ENCODE data around the gene SEMA4B. TPM values are rescaled to one million over a fixed set of nuclear protein-coding genes. Genes with fewer than 3 reads are reported as not detected.
A peak's percentile ranks its signal among the peaks of the same experiment; 100 is the strongest.

Gene SEMA4B
- total and polyA plus RNA-seq, 9 of the 15 experiments (the other 6 are each of a cell fraction or from before 2014, with no cell fraction given) = 1.3 to 33.6 (median 11.0) TPM

DNA sequence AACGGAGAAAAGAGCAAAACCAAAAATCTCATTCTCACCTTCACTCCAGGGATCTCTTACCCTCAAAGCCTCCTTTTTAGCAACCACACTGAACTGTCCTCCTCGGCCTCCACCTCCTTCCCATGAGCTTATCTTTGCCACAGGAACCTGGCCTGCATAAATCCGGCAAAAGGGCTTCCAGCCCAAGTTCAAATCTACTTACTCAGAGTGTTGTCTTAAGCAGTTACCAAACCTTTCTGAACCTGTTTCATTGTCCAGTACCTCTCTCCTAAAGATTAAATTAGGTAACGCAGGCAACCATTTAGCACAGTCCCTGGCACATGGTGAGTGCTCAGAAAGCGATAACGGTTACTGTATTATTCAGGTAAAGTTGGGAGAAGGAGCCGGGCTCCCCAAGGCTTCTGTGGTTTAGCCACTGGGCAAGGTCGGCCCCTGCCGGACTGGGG is 31.8 kb downstream of the SEMA4B start:
- Histone ChIP-seq H4K20me1 (replicated peaks; ENCODE audit: control insufficient read depth, insufficient read depth, low read length) (0 out of 2 replicates have a peak, but pooled peaks cover 4% of the 10 kb centered on the region), H3K79me2 (ENCODE audit: control insufficient read depth, insufficient read depth, low read length) (peaks cover 32% of the 10 kb centered on the region), H3K4me2 (ENCODE audit: insufficient read depth, low read length) (peak overlapping the region; percentile 94), H3K36me3 (ENCODE audit: control insufficient read depth, insufficient read depth, low read length) (peaks cover 54% of the 10 kb centered on the region), H3K27me3 (ENCODE audit: control insufficient read depth in 2 of 2, insufficient read depth in 2 of 2, low read length in 2 of 2) (no peaks in the 10 kb centered on the region), H3K27ac (ENCODE audit: extremely low read depth, low read depth, low read length) (peak overlapping the region; percentile 83), H3K4me1 (replicated peaks in 1 of 2; ENCODE audit: control insufficient read depth in 2 of 2, insufficient read depth in 2 of 2, low read length in 2 of 2) (peaks cover 7 to 41% of the 10 kb centered on the region in 2 experiments; a peak in 3 of 5 replicates), H3K4me3 (peak overlapping the region; percentile 78), H2AFZ (ENCODE audit: low read depth, low read length) (peak overlapping the region; percentile 66), H3K9ac (ENCODE audit: insufficient read depth in 1 of 2, low read depth in 2 of 2, low read length in 2 of 2) (peak overlapping the region; percentile 79 to 93), H3K9me1 (ENCODE audit: control insufficient read depth, insufficient read depth, low read length) (no peaks in the 10 kb centered on the region), H3K9me3 (replicated peaks; ENCODE audit: control insufficient read depth, insufficient read depth, low read depth, low read length) (no peaks in the 10 kb centered on the region)
- BruUV-seq (replicated peaks) = no TSS peak
- ChIA-PET CTCF (ENCODE audit: low intra/inter-chr PET ratio) (interaction anchor here (0.5 to 1.4 kb wide), 4 partner anchors 73 to 462 kb away, joined by 3 to 8 read pairs (median 4); no protein-coding TSS in a partner anchor), POLR2A (interaction anchor here (0.5 to 2.0 kb wide), 12 partner anchors 9 to 151 kb away, joined by 3 to 15 read pairs (median 4); partner anchors contain the start of genes SEMA4B and TTLL13)
- in situ Hi-C loops (cut with MboI) = loop anchor here (10.0 kb wide), 1 partner anchor 448 kb away; no protein-coding TSS in a partner anchor
- 0% methylated on average over 9 of the region's 9 CpGs for WGBS (ENCODE audit: insufficient coverage, low coverage, missing lambda C conversion rate)
- FAIRE-seq (peak; percentile 82), DNase-seq (ENCODE audit: extremely low read depth in 1 of 4, low spot score in 3 of 4) (peak in 2 of 4 experiments; percentile 36 to 64), ATAC-seq (peak; percentile 8)
- intact Hi-C loops (cut with micrococcal nuclease) = loop anchor here (1.0 to 5.0 kb wide), 2 partner anchors 54 to 90 kb away; no protein-coding TSS in a partner anchor
- TF ChIP-seq RAD21 (CRISPR knock-in tag; conservative IDR thresholded peaks at IDR 0.05 in 1 of 2, IDR thresholded peaks at IDR 0.05 in 1 of 2) (peak; percentile 55 to 60), ZNF583 (CRISPR knock-in tag; IDR thresholded peaks at IDR 0.05) (no peak), CBFB (CRISPR knock-in tag; IDR thresholded peaks at IDR 0.05) (0 out of 2 replicates have a peak, but pooled peaks have one; percentile 9), ZSCAN29 (IDR thresholded peaks at IDR 0.05) (0 out of 2 replicates have a peak, but pooled peaks have one; percentile 36), MYNN (IDR thresholded peaks at IDR 0.05) (0 out of 2 replicates have a peak, but pooled peaks have one; percentile 60), MYNN (CRISPR knock-in tag; IDR thresholded peaks at IDR 0.05) (no peak), PRPF4 (IDR thresholded peaks at IDR 0.05; ENCODE audit: insufficient read depth, low read depth, low read length, poor library complexity, severe bottlenecking) (no peak), TOE1 (IDR thresholded peaks at IDR 0.05; ENCODE audit: borderline replicate concordance) (peak; percentile 27; the same call in 1 of the 2 replicates), TOE1 (CRISPR knock-in tag; IDR thresholded peaks at IDR 0.05; ENCODE audit: borderline replicate concordance, low read depth) (no peak), ZNF717 (CRISPR knock-in tag; IDR thresholded peaks at IDR 0.05) (no peak), DEAF1 (CRISPR knock-in tag; IDR thresholded peaks at IDR 0.05) (0 out of 2 replicates have a peak, but pooled peaks have one; percentile 28)
- TF ChIP-seq, protein P1, sequence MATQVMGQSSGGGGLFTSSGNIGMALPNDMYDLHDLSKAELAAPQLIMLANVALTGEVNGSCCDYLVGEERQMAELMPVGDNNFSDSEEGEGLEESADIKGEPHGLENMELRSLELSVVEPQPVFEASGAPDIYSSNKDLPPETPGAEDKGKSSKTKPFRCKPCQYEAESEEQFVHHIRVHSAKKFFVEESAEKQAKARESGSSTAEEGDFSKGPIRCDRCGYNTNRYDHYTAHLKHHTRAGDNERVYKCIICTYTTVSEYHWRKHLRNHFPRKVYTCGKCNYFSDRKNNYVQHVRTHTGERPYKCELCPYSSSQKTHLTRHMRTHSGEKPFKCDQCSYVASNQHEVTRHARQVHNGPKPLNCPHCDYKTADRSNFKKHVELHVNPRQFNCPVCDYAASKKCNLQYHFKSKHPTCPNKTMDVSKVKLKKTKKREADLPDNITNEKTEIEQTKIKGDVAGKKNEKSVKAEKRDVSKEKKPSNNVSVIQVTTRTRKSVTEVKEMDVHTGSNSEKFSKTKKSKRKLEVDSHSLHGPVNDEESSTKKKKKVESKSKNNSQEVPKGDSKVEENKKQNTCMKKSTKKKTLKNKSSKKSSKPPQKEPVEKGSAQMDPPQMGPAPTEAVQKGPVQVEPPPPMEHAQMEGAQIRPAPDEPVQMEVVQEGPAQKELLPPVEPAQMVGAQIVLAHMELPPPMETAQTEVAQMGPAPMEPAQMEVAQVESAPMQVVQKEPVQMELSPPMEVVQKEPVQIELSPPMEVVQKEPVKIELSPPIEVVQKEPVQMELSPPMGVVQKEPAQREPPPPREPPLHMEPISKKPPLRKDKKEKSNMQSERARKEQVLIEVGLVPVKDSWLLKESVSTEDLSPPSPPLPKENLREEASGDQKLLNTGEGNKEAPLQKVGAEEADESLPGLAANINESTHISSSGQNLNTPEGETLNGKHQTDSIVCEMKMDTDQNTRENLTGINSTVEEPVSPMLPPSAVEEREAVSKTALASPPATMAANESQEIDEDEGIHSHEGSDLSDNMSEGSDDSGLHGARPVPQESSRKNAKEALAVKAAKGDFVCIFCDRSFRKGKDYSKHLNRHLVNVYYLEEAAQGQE (IDR thresholded peaks at IDR 0.05; ENCODE audit: borderline replicate concordance) = peak; percentile 59
- TF ChIP-seq, protein P1 (CRISPR knock-in tag; IDR thresholded peaks at IDR 0.05; ENCODE audit: low read depth) = no peak
